Fibroblast of the aortic adventitia (primary cell): ENCODE measurements around the gene DLGAP5. TPM values are rescaled to one million over a fixed set of nuclear protein-coding genes. Genes with fewer than 3 reads are reported as not detected.
A peak's percentile ranks its signal among the peaks of the same experiment; 100 is the strongest.

Experiments used
- DNase-seq: peaks from one replicate; pipeline ENCODE4 v3.0.0-alpha.2; 2010; ENCODE audit warnings: low read depth
- H3K4me3 ChIP-seq: 2 replicates; pipeline ENCODE4 v1.5.1; 2011; ENCODE audit warnings: low read depth, mild to moderate bottlenecking, control low read depth, low read length, moderate library complexity
- total RNA-seq: library from RNA; depleted of rRNA; stranded (reverse); fragments of >200 nt; gene quantifications from 2 replicates; pipeline ENCODE4 v1.2.3, GENCODE V29; 2012; ENCODE audit warnings: low replicate concordance
- TF ChIP-seq, protein P1 (sequence below): IDR thresholded peaks from 2 replicates; pipeline ENCODE4 v1.5.1; 2011; ENCODE audit warnings: mild to moderate bottlenecking, low read length, control low read depth, inconsistent platforms; ENCODE audit not compliant: insufficient read depth

Gene DLGAP5, protein sequence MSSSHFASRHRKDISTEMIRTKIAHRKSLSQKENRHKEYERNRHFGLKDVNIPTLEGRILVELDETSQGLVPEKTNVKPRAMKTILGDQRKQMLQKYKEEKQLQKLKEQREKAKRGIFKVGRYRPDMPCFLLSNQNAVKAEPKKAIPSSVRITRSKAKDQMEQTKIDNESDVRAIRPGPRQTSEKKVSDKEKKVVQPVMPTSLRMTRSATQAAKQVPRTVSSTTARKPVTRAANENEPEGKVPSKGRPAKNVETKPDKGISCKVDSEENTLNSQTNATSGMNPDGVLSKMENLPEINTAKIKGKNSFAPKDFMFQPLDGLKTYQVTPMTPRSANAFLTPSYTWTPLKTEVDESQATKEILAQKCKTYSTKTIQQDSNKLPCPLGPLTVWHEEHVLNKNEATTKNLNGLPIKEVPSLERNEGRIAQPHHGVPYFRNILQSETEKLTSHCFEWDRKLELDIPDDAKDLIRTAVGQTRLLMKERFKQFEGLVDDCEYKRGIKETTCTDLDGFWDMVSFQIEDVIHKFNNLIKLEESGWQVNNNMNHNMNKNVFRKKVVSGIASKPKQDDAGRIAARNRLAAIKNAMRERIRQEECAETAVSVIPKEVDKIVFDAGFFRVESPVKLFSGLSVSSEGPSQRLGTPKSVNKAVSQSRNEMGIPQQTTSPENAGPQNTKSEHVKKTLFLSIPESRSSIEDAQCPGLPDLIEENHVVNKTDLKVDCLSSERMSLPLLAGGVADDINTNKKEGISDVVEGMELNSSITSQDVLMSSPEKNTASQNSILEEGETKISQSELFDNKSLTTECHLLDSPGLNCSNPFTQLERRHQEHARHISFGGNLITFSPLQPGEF
- total RNA-seq: 0.49 and 23.8 TPM in 2 replicates

DNA sequence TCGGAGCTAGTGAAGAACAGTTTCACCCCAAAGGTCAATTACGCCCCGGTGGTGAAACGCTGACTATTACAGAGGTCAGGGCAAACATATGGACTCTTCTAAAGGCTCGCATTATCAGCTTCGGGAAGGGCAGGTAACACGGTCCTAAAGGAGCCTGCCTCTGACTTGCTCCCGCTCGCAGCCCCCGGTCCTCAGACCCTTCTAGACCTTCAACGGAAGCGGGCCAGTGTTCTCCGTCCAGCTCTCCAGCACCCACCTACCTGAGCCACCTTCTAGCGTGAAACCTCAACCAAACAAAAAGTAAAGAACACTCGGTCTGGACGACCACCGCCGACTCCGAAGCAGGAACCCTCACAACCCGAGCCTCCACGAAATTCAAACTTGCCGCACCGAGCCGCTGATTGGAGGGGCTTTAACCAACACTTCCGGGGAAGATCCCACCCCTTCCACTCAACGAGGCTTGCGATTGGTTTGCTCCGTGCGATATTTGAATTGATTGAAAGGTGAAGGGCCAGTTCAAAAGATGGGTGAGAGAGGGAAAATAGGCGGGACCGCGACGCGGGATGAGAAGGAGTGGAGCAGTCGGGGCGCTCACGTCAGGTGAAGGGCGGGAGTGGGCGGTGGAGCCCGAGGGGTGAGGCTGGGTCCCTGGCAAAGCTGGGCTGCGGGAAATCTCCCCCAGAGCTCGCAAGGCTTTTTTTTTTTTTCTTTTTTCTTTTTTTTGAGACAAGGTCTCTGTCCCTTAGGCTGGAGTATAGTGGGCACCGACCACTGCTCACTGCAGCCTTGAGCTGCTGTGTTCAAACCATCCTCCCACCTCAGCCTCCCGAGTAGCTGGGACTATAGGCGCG is at the start of gene DLGAP5:
Gene DLGAP5, minus strand, starts transcription at position 383 of the 851 bp plus-strand sequence. CDS start 2,406 bp downstream, outside the sequence.
- peak; percentile 95 for DNase-seq
- H3K4me3 ChIP-seq: peak within 1 kb of the TSS; percentile 96
- TF ChIP-seq, protein P1, sequence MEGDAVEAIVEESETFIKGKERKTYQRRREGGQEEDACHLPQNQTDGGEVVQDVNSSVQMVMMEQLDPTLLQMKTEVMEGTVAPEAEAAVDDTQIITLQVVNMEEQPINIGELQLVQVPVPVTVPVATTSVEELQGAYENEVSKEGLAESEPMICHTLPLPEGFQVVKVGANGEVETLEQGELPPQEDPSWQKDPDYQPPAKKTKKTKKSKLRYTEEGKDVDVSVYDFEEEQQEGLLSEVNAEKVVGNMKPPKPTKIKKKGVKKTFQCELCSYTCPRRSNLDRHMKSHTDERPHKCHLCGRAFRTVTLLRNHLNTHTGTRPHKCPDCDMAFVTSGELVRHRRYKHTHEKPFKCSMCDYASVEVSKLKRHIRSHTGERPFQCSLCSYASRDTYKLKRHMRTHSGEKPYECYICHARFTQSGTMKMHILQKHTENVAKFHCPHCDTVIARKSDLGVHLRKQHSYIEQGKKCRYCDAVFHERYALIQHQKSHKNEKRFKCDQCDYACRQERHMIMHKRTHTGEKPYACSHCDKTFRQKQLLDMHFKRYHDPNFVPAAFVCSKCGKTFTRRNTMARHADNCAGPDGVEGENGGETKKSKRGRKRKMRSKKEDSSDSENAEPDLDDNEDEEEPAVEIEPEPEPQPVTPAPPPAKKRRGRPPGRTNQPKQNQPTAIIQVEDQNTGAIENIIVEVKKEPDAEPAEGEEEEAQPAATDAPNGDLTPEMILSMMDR: no peak

DNA sequence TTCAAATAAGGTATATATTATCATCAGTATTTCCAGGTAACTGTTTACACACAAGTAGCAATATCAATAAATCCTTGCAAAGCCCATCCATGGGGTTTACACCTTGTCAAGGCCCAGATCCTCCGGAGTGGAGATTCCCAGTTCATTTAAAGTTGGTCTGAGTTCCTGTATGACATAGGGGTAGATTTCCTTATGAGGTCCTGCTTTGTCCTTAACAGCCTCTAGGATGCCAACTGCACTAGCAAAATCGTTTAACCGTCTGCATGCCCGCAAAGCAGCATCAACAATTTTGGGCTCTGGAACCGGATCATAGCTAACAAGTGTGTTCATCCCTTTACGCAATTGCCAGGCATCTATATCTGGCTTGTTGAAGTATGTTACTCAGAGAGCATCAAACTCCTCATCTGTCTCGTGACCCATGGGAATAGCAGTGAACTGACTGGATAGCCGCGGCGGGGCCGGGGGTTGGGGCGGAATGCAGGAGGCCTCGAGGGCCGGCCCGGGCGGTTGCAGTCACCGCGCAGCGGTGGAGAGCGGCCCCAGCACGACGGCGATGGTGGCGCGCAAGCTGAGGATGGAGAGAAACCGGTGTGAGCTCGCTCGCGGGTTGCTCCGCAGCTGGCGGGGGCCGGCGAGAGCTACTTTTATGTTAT is 49.3 kb upstream of the DLGAP5 start:
- peak; percentile 31 for DNase-seq
- no peak overlapping the region for H3K4me3 ChIP-seq
- TF ChIP-seq, protein P1: no peak

DNA sequence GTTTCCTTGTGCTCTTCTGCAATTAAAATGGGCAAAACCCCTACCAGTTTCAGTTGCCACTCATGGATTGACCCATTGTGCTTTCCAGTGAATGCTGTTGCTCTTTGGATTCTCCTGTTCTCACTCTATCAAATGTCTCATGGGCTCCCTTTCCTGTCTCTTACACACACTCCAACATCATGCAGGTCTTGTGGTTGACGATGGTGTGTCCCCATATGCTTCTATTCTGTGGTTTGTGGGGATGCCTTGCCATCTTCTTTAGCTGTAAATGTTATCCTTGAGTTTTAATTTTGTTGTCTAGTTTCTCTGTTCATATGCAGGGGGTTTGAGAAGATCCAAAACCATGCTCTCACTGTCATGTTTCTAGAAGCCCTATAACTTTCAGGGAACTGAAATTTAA is 47.9 kb upstream of the DLGAP5 start:
- H3K4me3 ChIP-seq: no peak overlapping the region
- TF ChIP-seq, protein P1: no peak
- DNase-seq: no peak

GRCh38 chr14:55238019-55238680 is 46.8 kb upstream of the DLGAP5 start:
- TF ChIP-seq, protein P1: no peak
- no peak overlapping the region for H3K4me3 ChIP-seq
- DNase-seq: no peak

GRCh38 chr14:55233591-55233990 is 42.2 kb upstream of the DLGAP5 start:
- DNase-seq: no peak
- H3K4me3 ChIP-seq: no peak overlapping the region

More at GRCh38 chr14:55233591-55233990, 42.2 kb upstream of the DLGAP5 start:
- TF ChIP-seq, protein P1: no peak
